GM18858 (cell line): Measurements from ENCODE around the gene IL15RA.
"Not testable (repeated sequence)": the region's sequence is repeated elsewhere in the genome, so short reads cannot be mapped to it uniquely, and the experiment has no call there.

Experiments used
- ATAC-seq: cut with Tn5 transposase; IDR thresholded peaks from one replicate; pipeline ENCODE4 v1.9.1; 2021; ENCODE audit not compliant: unreplicated experiment

IL15RA gene

GRCh38 chr10:5951721-5952407 is 25.5 kb downstream of the IL15RA start:
- ATAC-seq: no peak

GRCh38 chr10:5951167-5951711 is 26.1 kb downstream of the IL15RA start:
- no peak for ATAC-seq

GRCh38 chr10:5949009-5949759 is 28.2 kb downstream of the IL15RA start:
- no peak for ATAC-seq

- ATAC-seq: no peak
These were observed 29.1 kb downstream of the IL15RA start for GRCh38 chr10:5948208-5948585.

GRCh38 chr10:5947471-5948207 is 29.7 kb downstream of the IL15RA start:
- ATAC-seq: no peak

GRCh38 chr10:5946786-5947185 is 30.6 kb downstream of the IL15RA start:
- ATAC-seq: no peak

- not testable (repeated sequence) for ATAC-seq
These were observed 30.9 kb downstream of the IL15RA start for GRCh38 chr10:5946419-5946775.

- no peak for ATAC-seq
These were observed 31.6 kb downstream of the IL15RA start for GRCh38 chr10:5945561-5946418.

- no peak for ATAC-seq
These were observed 32.2 kb downstream of the IL15RA start for GRCh38 chr10:5945190-5945509.

- ATAC-seq: no peak
These were observed 32.8 kb downstream of the IL15RA start for GRCh38 chr10:5944389-5945189.

GRCh38 chr10:5943536-5943935 is 33.8 kb downstream of the IL15RA start:
- no peak for ATAC-seq

GRCh38 chr10:5942474-5942873 is 34.9 kb downstream of the IL15RA start:
- no peak for ATAC-seq

- ATAC-seq: no peak
These were observed 35.3 kb downstream of the IL15RA start for GRCh38 chr10:5942001-5942400.

- ATAC-seq: no peak
These were observed 35.8 kb downstream of the IL15RA start for GRCh38 chr10:5941579-5941978.

- no peak for ATAC-seq
These were observed 36.5 kb downstream of the IL15RA start for GRCh38 chr10:5940807-5941218.

GRCh38 chr10:5938291-5938690 is 39.1 kb downstream of the IL15RA start:
- no peak for ATAC-seq

GRCh38 chr10:5937016-5937415 is 40.3 kb downstream of the IL15RA start:
- no peak for ATAC-seq

GRCh38 chr10:5935628-5936027 is 41.7 kb downstream of the IL15RA start:
- ATAC-seq: no peak

- ATAC-seq: no peak
These were observed 43.3 kb downstream of the IL15RA start for GRCh38 chr10:5933909-5934546.

- no peak for ATAC-seq
These were observed 45.0 kb downstream of the IL15RA start for GRCh38 chr10:5932345-5932744.
